Lower leg skin (tissue), 4 donors: ENCODE measurements around the gene CSF1R. TPM values are rescaled to one million over a fixed set of nuclear protein-coding genes. Genes with fewer than 3 reads are reported as not detected.
A peak's percentile ranks its signal among the peaks of the same experiment; 100 is the strongest.

Experiments
- DNase-seq, 2 donors: peaks; one replicate each; pipeline ENCODE4 v3.0.0-alpha.2; 2019; ENCODE audit warnings: low spot score in 2 of 2
- H3K4me3 ChIP-seq: fragments of 200-600 bp; sonication (generic); 2 replicates; pipeline ENCODE4 v1.5.1; 2017; ENCODE audit warnings: mild to moderate bottlenecking, low read depth; ENCODE audit not compliant: poor library complexity, severe bottlenecking
- CTCF ChIP-seq, 3 donors: fragments of 450-650 bp; IDR thresholded peaks; one replicate each; pipeline ENCODE4 v1.5.1; 2016; ENCODE audit warnings: antibody characterized with exemption in 3 of 3, mild to moderate bottlenecking in 3 of 3, moderate library complexity in 2 of 3
- POLR2A ChIP-seq, 2 donors: fragments of 450-650 bp; IDR thresholded peaks; one replicate each; pipeline ENCODE4 v1.6.1; 2016 to 2017; ENCODE audit warnings: antibody characterized with exemption in 2 of 2, mild to moderate bottlenecking in 1 of 2, moderate library complexity in 1 of 2
- WGBS, 2 donors: methylation state at CpG; one replicate each; pipeline ENCODE4 v1.1.5; 2018; 5-methylcytosine and 5-hydroxymethylcytosine counted together
- intact Hi-C: fragments of 100-400 bp; cut with DNase I; formaldehyde crosslinking; loops from one replicate; pipeline ENCODE4 v1.15.0; 2023; ENCODE audit warnings: low total_unique reads
- total RNA-seq, 4 donors: library from RNA; depleted of rRNA; stranded (reverse); fragments of >200 nt; gene quantifications; one replicate each; pipeline ENCODE4 v1.1.0, GENCODE V29; 2016

CSF1R gene
- total RNA-seq, 4 donors from 2014 or later, result 17.9 to 27.3 (median 23.9) TPM

GRCh38 chr5:150114102-150114641 lies 27.8 kb upstream of the CSF1R start:
- DNase-seq, result peak; percentile 13 to 81
- intact Hi-C loops, result no loop called here
- TF ChIP-seq CTCF (IDR thresholded peaks at IDR 0.05) (no peak), POLR2A (IDR thresholded peaks at IDR 0.05) (no peak)
- no peak overlapping the region for H3K4me3 ChIP-seq
- WGBS, 2 donors, result 85 to 90% methylated on average over 12 of the region's 12 CpGs

- no peak for TF ChIP-seq CTCF (IDR thresholded peaks at IDR 0.05)
- no peak for TF ChIP-seq POLR2A (IDR thresholded peaks at IDR 0.05)
- no peak overlapping the region for H3K4me3 ChIP-seq
- WGBS, 2 donors, result 51 to 54% methylated on average over 18 of the region's 18 CpGs
- intact Hi-C loops, result loop anchor here (1.0 kb wide), 1 partner anchor 47 kb away; no protein-coding TSS in a partner anchor
- DNase-seq, result peak; percentile 36 to 87
Measured at GRCh38 chr5:150113047-150113744, 26.8 kb upstream of the CSF1R start.

GRCh38 chr5:150112201-150113046 lies 26.1 kb upstream of the CSF1R start:
- intact Hi-C loops, result loop anchor here (1.0 kb wide), 1 partner anchor 48 kb away; no protein-coding TSS in a partner anchor
- DNase-seq, result peak; percentile 58 to 95
- H3K4me3 ChIP-seq, result no peak overlapping the region
- TF ChIP-seq CTCF (IDR thresholded peaks at IDR 0.05) (no peak), POLR2A (IDR thresholded peaks at IDR 0.05) (no peak)
- WGBS, 2 donors, result 44 to 48% methylated on average over 6 of the region's 6 CpGs

GRCh38 chr5:150111122-150111521 lies 24.8 kb upstream of the CSF1R start:
- H3K4me3 ChIP-seq, result no peak overlapping the region
- intact Hi-C loops, result no loop called here
- peak in 1 of 2 donors; percentile 80 for DNase-seq
- no peak for TF ChIP-seq CTCF (IDR thresholded peaks at IDR 0.05)
- no peak for TF ChIP-seq POLR2A (IDR thresholded peaks at IDR 0.05)
- 77 to 79% methylated on average over 8 of the region's 8 CpGs for WGBS, 2 donors

- intact Hi-C loops, result no loop called here
- 63 to 65% methylated on average over 4 of the region's 4 CpGs for WGBS, 2 donors
- no peak for DNase-seq
- TF ChIP-seq CTCF (IDR thresholded peaks at IDR 0.05) (no peak), POLR2A (IDR thresholded peaks at IDR 0.05) (no peak)
- H3K4me3 ChIP-seq, result no peak overlapping the region
Measured at GRCh38 chr5:150109921-150110320, 23.6 kb upstream of the CSF1R start.
